NCI-H2196 treated with DMSO at 0.1 percent for 48 hours (cell line): ENCODE data around the gene BSN.
"Not testable (repeated sequence)": the region's sequence is repeated elsewhere in the genome, so short reads cannot be mapped to it uniquely, and the experiment has no call there.

Experiments
- DNase-seq: peaks from one replicate; lab custom pipeline; 2025; ENCODE audit not compliant: unreplicated experiment; lab: John Stamatoyannopoulos, UW

BSN gene

DNA sequence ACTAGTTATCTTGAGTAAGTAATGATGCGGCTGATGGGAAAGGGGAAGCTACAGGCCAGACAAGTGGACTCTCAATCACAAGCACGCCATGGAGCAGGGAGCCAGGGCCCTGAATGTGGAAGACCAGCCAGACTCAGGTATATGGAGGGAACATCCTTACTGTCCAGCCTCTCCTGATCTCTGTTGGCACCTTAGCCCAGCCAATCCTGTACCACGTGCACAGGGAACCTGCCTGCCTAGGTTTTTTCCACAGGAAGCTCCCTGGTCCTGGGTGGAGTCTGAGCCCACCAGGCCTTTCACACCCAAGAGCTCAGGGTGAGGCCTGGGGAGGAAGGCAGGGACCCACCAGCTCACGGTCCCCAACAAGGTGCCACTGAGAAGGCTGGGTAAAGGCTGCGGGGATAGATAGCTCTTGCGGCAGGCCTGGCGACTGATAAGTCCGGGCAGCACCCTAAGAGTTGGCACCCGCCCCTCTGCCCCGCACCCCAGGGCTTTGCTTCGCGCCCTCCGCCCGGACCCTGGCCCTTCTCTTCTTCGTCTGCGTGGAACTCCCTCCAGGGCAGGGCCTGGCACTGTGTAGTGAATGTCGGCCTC is 118.9 kb downstream of the BSN start:
- DNase-seq, result no peak

DNA sequence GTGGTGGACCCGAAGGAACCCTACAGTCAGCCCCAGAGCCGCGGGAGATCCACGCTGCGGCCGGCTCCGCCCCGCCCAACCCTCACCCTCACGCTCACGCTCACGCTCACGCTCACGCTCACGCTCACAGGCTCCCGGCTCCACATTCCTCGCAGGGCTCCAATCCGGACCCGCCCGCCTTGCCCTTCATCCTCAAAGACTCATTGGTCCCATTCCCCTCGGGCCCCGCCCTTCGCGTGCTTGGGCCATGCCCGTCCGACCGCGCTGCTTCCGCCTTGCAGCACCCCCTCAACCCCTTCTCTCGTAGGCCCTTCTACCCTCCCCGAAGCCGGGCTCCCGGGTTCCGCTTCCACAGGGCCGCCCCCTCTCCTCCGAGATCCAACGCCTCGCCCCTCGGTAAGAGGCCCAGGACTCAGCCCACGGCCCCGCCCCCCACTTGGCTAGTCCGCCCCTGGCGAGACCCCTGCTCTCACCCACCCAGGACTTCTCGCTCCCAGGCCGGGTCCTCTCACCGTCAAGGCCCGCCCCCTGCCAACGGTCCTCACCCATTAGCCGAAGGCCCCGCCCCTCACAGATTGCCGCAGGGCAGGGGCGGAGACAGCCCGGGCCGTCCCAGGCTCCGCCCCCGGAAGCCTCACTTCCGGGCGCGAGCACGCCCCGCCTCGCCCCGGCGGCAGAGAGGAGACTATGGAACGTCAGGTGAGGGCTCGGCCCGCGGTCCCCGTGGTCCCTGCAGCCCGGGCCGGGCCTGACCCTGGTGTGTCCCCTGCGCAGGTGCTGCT is 119.6 kb downstream of the BSN start, which contains the start of gene APEH:
TSS of gene APEH (plus strand) at position 637 of the 782 bp plus-strand sequence. CDS start at position 688, 51 bp downstream.
- no peak for DNase-seq

- no peak for DNase-seq
Measured at GRCh38 chr3:49674497-49674983, 120.3 kb downstream of the BSN start.

GRCh38 chr3:49675912-49676311 is 121.6 kb downstream of the BSN start:
- no peak for DNase-seq

GRCh38 chr3:49680493-49681231 is 126.4 kb downstream of the BSN start:
- no peak for DNase-seq

DNA sequence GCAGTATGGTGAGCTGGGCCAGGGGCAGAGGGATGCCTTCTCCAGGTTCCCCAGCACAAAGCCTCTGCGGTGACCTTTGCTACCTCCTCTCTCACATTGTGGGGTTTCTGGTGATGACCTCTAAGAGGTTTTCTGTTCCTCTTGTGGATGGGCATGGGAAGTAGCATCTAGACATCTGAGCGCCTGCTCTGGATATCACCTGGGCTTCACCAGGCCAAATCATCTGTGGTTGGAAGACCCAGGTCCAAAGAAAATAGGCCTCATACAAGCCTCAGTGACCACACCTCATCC is 126.9 kb downstream of the BSN start:
- no peak for DNase-seq

DNA sequence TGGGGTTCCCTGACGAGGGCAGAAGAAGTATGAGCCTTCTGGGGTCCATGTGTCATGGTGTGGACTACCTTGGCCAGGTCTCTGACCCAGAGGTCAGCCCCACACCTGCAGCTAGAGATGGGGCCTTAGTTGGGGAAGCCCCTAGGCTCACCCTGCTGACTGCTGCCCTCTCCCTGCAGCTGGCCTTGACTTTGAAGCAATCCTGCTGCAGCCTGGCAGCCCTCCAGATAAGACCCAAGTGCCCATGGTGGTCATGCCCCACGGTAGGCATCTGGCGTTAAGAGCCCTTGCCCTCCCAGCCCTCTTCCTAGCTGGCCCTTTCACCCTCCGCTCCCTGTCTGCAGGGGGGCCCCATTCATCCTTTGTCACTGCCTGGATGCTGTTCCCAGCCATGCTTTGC is 127.3 kb downstream of the BSN start:
- DNase-seq, result no peak

DNA sequence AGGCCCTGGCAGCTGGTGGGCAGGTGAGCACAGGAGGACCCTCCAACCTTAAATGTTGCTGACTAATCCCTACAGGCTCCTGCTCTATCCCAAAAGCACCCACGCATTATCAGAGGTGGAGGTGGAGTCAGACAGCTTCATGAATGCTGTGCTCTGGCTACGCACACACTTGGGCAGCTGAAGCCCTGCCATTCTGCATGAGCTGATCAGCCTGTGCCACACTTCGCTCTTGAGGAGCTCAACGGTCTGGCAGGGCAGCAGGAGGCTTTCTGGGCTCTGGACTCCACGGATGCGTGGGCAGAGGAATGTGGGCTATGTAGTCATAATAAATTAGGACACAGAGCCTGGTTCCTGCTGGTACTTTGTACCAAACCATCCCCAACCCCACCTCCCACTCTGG is 128.9 kb downstream of the BSN start:
- DNase-seq, result no peak

GRCh38 chr3:49684453-49684852 is 130.2 kb downstream of the BSN start:
- not testable (repeated sequence) for DNase-seq

DNA sequence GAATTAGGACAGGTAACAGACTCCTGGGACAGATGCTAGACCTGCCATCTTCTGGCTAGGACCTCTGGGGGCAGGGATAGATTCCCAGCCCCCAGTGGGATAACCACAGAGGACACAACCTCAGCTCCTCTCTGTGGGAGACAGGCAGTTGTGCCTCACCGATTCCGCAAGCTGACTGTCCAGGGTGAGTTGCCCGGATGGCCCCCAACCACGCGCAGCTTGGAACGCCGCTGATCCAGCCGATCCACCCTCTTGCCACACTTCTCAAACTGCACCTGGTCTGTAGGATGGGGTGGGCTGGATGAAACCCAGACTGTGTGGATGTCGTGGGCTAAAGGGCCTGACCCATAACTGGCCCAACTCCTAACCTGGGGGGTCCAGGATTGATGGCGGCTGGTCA is 130.8 kb downstream of the BSN start:
- not testable (repeated sequence) for DNase-seq

GRCh38 chr3:49685846-49686245 is 131.6 kb downstream of the BSN start:
- not testable (repeated sequence) for DNase-seq

DNA sequence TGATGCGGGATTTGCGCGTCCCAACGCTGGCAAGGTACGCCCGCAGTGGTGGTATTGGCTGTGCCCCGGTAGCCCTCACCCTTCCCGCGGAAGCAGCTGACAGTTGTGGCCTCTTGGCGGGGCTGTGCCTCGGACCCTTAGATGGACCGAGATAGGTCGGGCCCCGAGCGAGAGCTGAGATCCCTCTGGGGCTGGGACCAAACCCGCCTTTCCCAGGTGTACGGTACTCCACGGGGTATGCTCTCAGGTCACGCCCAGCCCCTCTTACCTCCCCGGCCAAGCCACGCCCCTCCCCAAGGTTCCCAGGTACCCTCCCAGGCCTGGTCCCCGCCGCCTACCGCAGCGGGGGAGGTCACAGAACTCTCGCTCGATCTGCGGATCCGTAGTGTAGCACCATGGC is 132.1 kb downstream of the BSN start:
- DNase-seq, result not testable (repeated sequence)

- DNase-seq, result not testable (repeated sequence)
Measured at GRCh38 chr3:49686769-49687423, 132.6 kb downstream of the BSN start.

- not testable (repeated sequence) for DNase-seq
Measured at GRCh38 chr3:49687424-49687795, 133.1 kb downstream of the BSN start.

DNA sequence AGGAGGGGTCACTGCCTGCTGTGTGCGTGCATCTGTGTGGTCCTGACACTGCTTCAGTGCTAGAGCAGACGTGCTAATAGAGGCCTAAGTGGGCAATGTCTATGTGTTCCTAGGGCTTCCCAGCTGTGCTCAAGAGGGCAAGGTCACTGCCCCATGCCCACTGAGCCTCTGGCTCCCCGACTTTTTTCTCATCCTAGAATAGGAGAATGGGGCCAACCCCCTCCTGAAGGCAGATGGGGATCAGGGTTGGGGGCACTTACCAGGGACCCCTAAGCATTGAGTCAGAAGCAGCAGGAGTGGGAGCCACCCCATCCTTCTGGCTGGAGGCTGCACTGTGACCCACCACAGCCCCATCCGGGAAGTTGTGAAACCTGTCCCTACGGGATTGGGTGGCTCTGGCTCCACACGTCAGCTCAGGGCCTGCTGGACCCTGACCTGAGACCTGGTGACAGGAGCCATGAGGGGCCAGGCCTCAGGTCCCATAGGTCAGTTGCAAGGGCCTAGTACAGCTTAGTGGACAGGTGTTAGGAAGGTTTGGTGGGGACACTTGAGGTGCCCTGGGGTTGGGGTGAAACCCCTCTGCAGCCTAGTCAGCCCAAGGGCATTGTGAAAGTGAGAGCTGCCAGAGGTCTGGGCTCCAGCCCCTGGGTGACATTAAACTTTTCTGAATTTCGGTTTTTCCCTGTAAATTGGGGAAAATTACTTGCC is 134.2 kb downstream of the BSN start:
- DNase-seq, result not testable (repeated sequence)

DNA sequence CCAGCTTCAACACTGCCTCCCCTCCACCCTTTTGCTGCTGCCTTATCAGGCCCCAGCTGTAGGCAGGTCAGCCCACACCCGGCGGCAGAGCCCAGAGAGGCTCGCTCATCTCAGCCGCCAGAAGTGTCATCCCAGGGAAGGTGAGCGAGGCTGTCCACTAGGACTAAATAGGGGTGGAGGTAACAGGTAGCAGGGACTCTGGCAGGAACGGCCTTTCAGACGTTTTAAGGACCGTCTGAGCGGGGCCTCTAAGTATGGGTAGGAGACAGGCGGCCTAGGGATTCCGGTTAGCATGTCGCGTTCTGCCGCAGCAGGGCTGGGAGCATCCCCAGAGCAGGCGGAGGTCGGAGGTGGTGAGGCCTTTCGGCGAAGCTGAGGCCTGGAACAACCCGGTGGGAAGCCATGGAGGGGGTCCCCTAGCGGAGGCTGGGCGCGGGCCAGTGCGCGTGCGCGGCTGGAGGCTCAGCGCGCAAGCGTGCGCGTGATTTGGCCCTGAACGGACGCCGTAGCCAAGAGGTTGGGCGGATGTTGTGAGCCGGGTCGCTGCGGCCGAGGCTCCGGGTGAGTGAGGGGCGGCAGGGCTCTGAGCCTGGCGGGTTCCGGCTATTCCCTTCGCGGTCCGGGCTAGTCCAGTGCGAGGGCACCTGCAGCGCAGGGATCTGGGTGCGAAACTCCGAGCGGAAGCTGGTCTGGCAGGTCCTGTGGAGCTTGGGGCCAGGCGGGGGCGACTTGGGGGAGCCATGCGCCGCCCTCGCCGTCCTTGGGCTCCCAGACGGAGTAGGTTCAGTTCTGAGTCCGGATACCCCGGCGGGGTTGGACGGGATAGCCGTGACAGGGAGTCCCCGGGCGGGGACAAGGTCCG is 135.0 kb downstream of the BSN start, which contains the start of the genes MST1 and RNF123:
TSS of gene MST1 (minus strand) at position 429 of the 862 bp plus-strand sequence. CDS start 783 bp downstream, outside the sequence.
TSS of gene RNF123 (plus strand) at position 512 of the 862 bp plus-strand sequence. CDS start 1,609 bp downstream, outside the sequence.
- no peak for DNase-seq

GRCh38 chr3:49689908-49690624 is 135.8 kb downstream of the BSN start:
- not testable (repeated sequence) for DNase-seq

- DNase-seq, result not testable (repeated sequence)
Measured at GRCh38 chr3:49690856-49691255, 136.6 kb downstream of the BSN start.

GRCh38 chr3:49691481-49691880 is 137.2 kb downstream of the BSN start:
- DNase-seq, result not testable (repeated sequence)
